Left ventricle myocardium inferior (tissue), 1 donor: ENCODE measurements around the gene PCYT2. TPM values are rescaled to one million over a fixed set of nuclear protein-coding genes. Genes with fewer than 3 reads are reported as not detected.

Source experiments
- DNase-seq: peaks from one replicate; pipeline ENCODE4 v3.0.0-alpha.2; 2020
- H3K27ac ChIP-seq: fragments of 200-600 bp; replicated peaks from 2 replicates; pipeline ENCODE4 v1.8.0; 2021
- H3K27me3 ChIP-seq: fragments of 200-600 bp; 2 replicates; pipeline ENCODE4 v1.8.0; 2021; ENCODE audit warnings: low read depth
- H3K36me3 ChIP-seq: fragments of 200-600 bp; 2 replicates; pipeline ENCODE4 v1.8.0; 2021
- H3K4me1 ChIP-seq: fragments of 200-600 bp; 2 replicates; pipeline ENCODE4 v1.8.0; 2021
- H3K4me3 ChIP-seq: fragments of 200-600 bp; 2 replicates; pipeline ENCODE4 v1.8.0; 2021; ENCODE audit warnings: mild to moderate bottlenecking, moderate library complexity
- H3K9me3 ChIP-seq: fragments of 200-600 bp; replicated peaks from 2 replicates; pipeline ENCODE4 v1.8.0; 2021
- CTCF ChIP-seq: fragments of 200-600 bp; IDR thresholded peaks from 2 replicates; pipeline ENCODE4 v1.8.0; 2021; ENCODE audit warnings: antibody characterized with exemption, mild to moderate bottlenecking, borderline replicate concordance
- intact Hi-C: fragments of 100-400 bp; cut with micrococcal nuclease; formaldehyde crosslinking; loops from one replicate; pipeline ENCODE4 v1.11.0; 2022
- total RNA-seq: library from RNA; stranded (reverse); fragmentation: NEBNext Ultra II Directional; extraction: Animal tissue kit (Norgen Biotek cat#: 25700); gene quantifications from one replicate; pipeline ENCODE4 v1.2.1, GENCODE V29; 2021
- donor health status: DM: no; HTN: yes; CAD: no; lungs with severe emphysema.

The PCYT2 gene
- total RNA-seq, 1 donor from 2014 or later: 48.1 TPM

GRCh38 chr17:81885454-81885853, 25.7 kb downstream of the PCYT2 start:
- DNase-seq: no peak
- Histone ChIP-seq H3K4me1 (peaks cover 39% of the 10 kb centered on the region), H3K27me3 (no peaks in the 10 kb centered on the region), H3K4me3 (no peak overlapping the region), H3K9me3 (no peaks in the 10 kb centered on the region), H3K36me3 (peaks cover 74% of the 10 kb centered on the region), H3K27ac (no peak overlapping the region)
- TF ChIP-seq CTCF: no peak
- intact Hi-C loops: no loop called here

DNA sequence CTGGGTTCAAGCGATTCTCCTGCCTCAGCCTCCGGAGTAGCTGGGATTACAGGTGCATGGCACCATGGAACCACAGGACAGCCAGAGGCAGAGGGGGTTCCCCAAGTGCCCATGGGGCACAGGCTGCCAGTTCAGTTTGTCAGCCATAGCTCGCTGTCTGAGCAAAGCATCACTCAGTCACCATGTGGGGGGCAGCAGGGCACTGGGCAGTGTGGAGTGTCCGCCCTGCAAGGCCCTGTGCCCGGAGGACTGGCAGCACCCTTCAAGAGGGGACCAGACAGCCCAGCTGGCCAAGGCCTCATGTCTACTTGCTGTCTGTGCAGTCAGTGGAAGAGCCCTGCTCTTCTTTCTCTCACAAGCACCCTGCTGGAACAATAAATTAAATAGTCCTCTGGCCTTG, 26.2 kb downstream of the PCYT2 start:
- Histone ChIP-seq H3K9me3 (no peaks in the 10 kb centered on the region), H3K4me1 (peaks cover 34% of the 10 kb centered on the region), H3K27me3 (no peaks in the 10 kb centered on the region), H3K36me3 (peaks cover 74% of the 10 kb centered on the region), H3K4me3 (no peak overlapping the region), H3K27ac (no peak overlapping the region)
- TF ChIP-seq CTCF: no peak
- no peak for DNase-seq
- intact Hi-C loops: no loop called here

GRCh38 chr17:81884520-81884919, 26.7 kb downstream of the PCYT2 start:
- DNase-seq: no peak
- Histone ChIP-seq H3K27me3 (no peaks in the 10 kb centered on the region), H3K9me3 (no peaks in the 10 kb centered on the region), H3K27ac (no peak overlapping the region), H3K36me3 (peaks cover 74% of the 10 kb centered on the region), H3K4me3 (no peak overlapping the region), H3K4me1 (peaks cover 30% of the 10 kb centered on the region)
- TF ChIP-seq CTCF: no peak
- intact Hi-C loops: no loop called here

GRCh38 chr17:81879121-81879520, 32.1 kb downstream of the PCYT2 start:
- H3K36me3 ChIP-seq: peaks cover 39% of the 10 kb centered on the region
- H3K27me3 ChIP-seq: no peaks in the 10 kb centered on the region
- H3K4me3 ChIP-seq: no peak overlapping the region
- H3K9me3 ChIP-seq: no peaks in the 10 kb centered on the region
- no peak overlapping the region for H3K27ac ChIP-seq
- no peak for TF ChIP-seq CTCF
- H3K4me1 ChIP-seq: peaks cover 1% of the 10 kb centered on the region
- intact Hi-C loops: no loop called here
- no peak for DNase-seq

DNA sequence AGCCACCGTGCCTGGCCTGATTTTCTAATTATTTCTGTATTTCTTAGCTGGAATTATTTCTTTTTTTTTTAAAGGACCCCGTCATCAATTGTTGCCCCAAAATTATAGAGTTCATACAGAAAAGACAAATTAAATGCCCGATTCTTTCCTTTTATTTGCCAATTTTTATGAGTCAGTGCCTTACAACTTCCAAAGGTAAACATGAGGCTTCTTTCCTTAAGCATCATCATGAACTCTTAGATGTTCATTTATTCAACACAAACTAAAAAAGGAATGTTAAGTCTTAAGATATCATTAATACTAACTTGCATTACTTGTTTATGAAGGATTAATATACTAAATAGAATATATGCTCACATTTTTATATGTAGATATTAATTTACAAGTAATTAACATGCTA, 32.9 kb downstream of the PCYT2 start:
- DNase-seq: no peak
- Histone ChIP-seq H3K27ac (no peak overlapping the region), H3K36me3 (peaks cover 30% of the 10 kb centered on the region), H3K27me3 (no peaks in the 10 kb centered on the region), H3K4me1 (peaks cover under 1% of the 10 kb centered on the region), H3K9me3 (no peaks in the 10 kb centered on the region), H3K4me3 (no peak overlapping the region)
- intact Hi-C loops: no loop called here
- no peak for TF ChIP-seq CTCF

DNA sequence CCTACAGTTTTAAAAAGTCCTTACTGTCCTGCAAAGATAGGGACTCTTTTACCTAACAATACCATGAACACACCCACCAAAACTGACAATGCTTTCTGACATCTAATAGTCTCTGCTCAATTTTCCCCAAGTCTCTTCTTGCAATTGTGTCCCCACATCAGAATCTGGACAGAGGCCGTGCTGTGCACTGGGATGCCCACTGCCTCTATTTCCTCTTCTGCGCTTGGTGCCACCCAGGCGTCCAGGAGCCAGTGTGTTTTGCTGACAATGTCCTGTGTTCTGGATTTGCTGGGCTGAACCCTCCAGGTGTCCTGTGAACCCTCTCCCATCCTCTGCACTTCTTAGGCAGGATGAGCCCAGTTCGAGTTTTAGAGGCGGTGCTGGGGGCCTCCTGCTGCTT, 33.6 kb downstream of the PCYT2 start:
- peaks cover 7% of the 10 kb centered on the region for H3K4me1 ChIP-seq
- no peaks in the 10 kb centered on the region for H3K27me3 ChIP-seq
- H3K9me3 ChIP-seq: no peaks in the 10 kb centered on the region
- peaks cover 24% of the 10 kb centered on the region for H3K36me3 ChIP-seq
- H3K27ac ChIP-seq: no peak overlapping the region
- TF ChIP-seq CTCF: no peak
- H3K4me3 ChIP-seq: no peak overlapping the region
- intact Hi-C loops: no loop called here
- no peak for DNase-seq
